Vagina (tissue), 2 donors: Measurements from ENCODE around the gene IL25. TPM values are rescaled to one million over a fixed set of nuclear protein-coding genes. Genes with fewer than 3 reads are reported as not detected.

Experiments
- DNase-seq, 2 donors: peaks; one replicate each; pipeline ENCODE4 v3.0.0-alpha.2; 2017; ENCODE audit errors: extremely low spot score in 2 of 2
- H3K27ac ChIP-seq: fragments of 200-600 bp; sonication (generic); one replicate; pipeline ENCODE4 v1.5.1; 2019
- H3K27me3 ChIP-seq: fragments of 200-600 bp; sonication (generic); one replicate; pipeline ENCODE4 v1.5.1; 2019
- H3K36me3 ChIP-seq, 2 donors: fragments of 200-600 bp; sonication (generic); one replicate each; pipeline ENCODE4 v1.5.1; 2017 to 2019
- H3K4me1 ChIP-seq: fragments of 200-600 bp; sonication (generic); one replicate; pipeline ENCODE4 v1.5.1; 2019
- H3K4me3 ChIP-seq, 2 donors: fragments of 200-600 bp; sonication (generic); 1 replicate in 1 of 2; 2 replicates in 1 of 2; pipeline ENCODE4 v1.5.1; 2016 to 2019
- H3K9me3 ChIP-seq: fragments of 200-600 bp; sonication (generic); one replicate; pipeline ENCODE4 v1.5.1; 2019
- POLR2A ChIP-seq, 2 donors: fragments of 450-650 bp; IDR thresholded peaks; one replicate each; pipeline ENCODE4 v1.6.1; 2017; ENCODE audit warnings: antibody characterized with exemption in 2 of 2, mild to moderate bottlenecking in 2 of 2, moderate library complexity in 2 of 2
- POLR2AphosphoS5 ChIP-seq, 2 donors: sonication (generic); formaldehyde crosslinking; IDR thresholded peaks; one replicate each; pipeline ENCODE4 v1.9.0; 2017; ENCODE audit warnings: antibody characterized with exemption in 2 of 2, mild to moderate bottlenecking in 2 of 2, low read depth in 1 of 2; ENCODE audit not compliant: insufficient read depth in 1 of 2
- intact Hi-C: fragments of 100-400 bp; cut with DNase I; formaldehyde crosslinking; loops from one replicate; pipeline ENCODE4 v1.15.1; 2023
- total RNA-seq: library from RNA; depleted of rRNA; stranded (reverse); fragments of >200 nt; gene quantifications from one replicate; pipeline ENCODE4 v1.2.3, GENCODE V29; 2016
- TF ChIP-seq, protein P1 (sequence below), 3 experiments: fragments of 450-650 bp in 2 of 3; fragments of 200-600 bp in 1 of 3; sonication (generic) in 1 of 3; IDR thresholded peaks; one replicate each; pipeline ENCODE4 v1.5.1; 2017 to 2019; ENCODE audit warnings: antibody characterized with exemption in 3 of 3, mild to moderate bottlenecking in 2 of 3, moderate library complexity in 2 of 3

The IL25 gene
- total RNA-seq, 1 donor from 2014 or later = not detected

DNA sequence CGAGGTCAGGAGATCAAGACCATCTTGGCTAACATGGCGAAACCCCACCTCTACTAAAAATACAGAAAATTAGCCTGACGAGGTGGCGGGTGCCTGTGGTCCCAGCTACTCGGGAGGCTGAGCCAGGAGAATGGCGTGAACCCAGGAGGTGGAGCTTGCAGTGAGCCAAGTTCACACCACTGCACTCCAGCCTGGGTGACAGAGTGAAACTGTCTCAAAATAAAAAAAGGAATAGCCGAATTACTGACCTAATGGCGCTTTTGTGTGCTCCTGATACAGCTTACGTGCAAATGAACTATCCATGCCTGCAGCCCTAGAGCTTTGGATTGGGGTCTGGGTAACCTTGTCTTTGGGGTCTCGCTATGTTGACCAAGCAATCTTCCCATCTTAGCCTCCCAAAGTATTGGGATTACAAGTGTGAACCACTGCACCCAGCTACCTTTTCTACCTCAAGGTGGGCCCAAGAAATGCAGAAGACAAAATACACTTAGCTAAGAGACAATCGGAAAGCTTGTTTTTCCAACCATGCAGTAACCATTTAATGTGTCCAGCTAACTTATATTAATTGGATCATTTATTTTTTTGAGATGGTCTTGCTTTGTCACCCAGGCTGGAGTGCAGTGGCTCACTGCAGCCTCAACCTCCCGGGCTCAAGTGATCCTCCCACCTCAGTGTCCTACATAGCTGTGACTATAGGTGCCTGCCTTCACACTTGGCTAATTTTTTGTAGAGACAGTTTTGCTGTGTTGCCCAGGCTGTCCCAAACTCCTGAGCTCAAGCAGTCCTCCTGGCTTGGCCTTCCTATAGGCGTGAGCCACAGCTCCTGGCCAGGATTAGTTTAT is 45.9 kb upstream of the IL25 start:
- Histone ChIP-seq H3K36me3 (peaks cover 0 to 29% of the 10 kb centered on the region in 2 donors), H3K9me3 (no peaks in the 10 kb centered on the region), H3K4me1 (peaks cover 17% of the 10 kb centered on the region), H3K27ac (no peak overlapping the region), H3K4me3 (no peak overlapping the region), H3K27me3 (no peaks in the 10 kb centered on the region)
- no peak for DNase-seq
- intact Hi-C loops = loop anchor here (10.0 kb wide), 2 partner anchors 62 to 138 kb away; partner anchors contain the start of gene NGDN
- TF ChIP-seq POLR2AphosphoS5 (IDR thresholded peaks at IDR 0.05; ENCODE audit: insufficient read depth in 1 of 2, low read depth in 1 of 2) = no peak
- TF ChIP-seq POLR2A (IDR thresholded peaks at IDR 0.05) = no peak
- TF ChIP-seq, protein P1, sequence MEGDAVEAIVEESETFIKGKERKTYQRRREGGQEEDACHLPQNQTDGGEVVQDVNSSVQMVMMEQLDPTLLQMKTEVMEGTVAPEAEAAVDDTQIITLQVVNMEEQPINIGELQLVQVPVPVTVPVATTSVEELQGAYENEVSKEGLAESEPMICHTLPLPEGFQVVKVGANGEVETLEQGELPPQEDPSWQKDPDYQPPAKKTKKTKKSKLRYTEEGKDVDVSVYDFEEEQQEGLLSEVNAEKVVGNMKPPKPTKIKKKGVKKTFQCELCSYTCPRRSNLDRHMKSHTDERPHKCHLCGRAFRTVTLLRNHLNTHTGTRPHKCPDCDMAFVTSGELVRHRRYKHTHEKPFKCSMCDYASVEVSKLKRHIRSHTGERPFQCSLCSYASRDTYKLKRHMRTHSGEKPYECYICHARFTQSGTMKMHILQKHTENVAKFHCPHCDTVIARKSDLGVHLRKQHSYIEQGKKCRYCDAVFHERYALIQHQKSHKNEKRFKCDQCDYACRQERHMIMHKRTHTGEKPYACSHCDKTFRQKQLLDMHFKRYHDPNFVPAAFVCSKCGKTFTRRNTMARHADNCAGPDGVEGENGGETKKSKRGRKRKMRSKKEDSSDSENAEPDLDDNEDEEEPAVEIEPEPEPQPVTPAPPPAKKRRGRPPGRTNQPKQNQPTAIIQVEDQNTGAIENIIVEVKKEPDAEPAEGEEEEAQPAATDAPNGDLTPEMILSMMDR (IDR thresholded peaks at IDR 0.05) = no peak

GRCh38 chr14:23327947-23328744 is 44.5 kb upstream of the IL25 start:
- no peak for DNase-seq

GRCh38 chr14:23335623-23336022 is 37.0 kb upstream of the IL25 start:
- intact Hi-C loops = no loop called here
- H3K4me1 ChIP-seq = no peaks in the 10 kb centered on the region
- no peak overlapping the region for H3K4me3 ChIP-seq
- H3K9me3 ChIP-seq = no peaks in the 10 kb centered on the region
- DNase-seq = no peak
- TF ChIP-seq POLR2AphosphoS5 (IDR thresholded peaks at IDR 0.05; ENCODE audit: insufficient read depth in 1 of 2, low read depth in 1 of 2) (no peak), POLR2A (IDR thresholded peaks at IDR 0.05) (no peak)
- TF ChIP-seq, protein P1 (IDR thresholded peaks at IDR 0.05) = no peak
- no peaks in the 10 kb centered on the region for H3K27me3 ChIP-seq
- no peak overlapping the region for H3K27ac ChIP-seq
- no peaks in the 10 kb centered on the region for H3K36me3 ChIP-seq

More at GRCh38 chr14:23327947-23328744, 44.5 kb upstream of the IL25 start:
- no peaks in the 10 kb centered on the region for H3K27me3 ChIP-seq
- H3K4me3 ChIP-seq = no peak overlapping the region
- H3K9me3 ChIP-seq = no peaks in the 10 kb centered on the region
- peaks cover 5% of the 10 kb centered on the region for H3K4me1 ChIP-seq
- peaks cover 0 to 22% of the 10 kb centered on the region in 2 donors for H3K36me3 ChIP-seq
- TF ChIP-seq POLR2AphosphoS5 (IDR thresholded peaks at IDR 0.05; ENCODE audit: insufficient read depth in 1 of 2, low read depth in 1 of 2) = peak in 1 of 2 donors; percentile 37
- no peak for TF ChIP-seq POLR2A (IDR thresholded peaks at IDR 0.05)
- TF ChIP-seq, protein P1 (IDR thresholded peaks at IDR 0.05) = peak; percentile 67 to 90 (median 85)
- no peak overlapping the region for H3K27ac ChIP-seq
- intact Hi-C loops = loop anchor here (10.0 kb wide), 2 partner anchors 63 to 137 kb away; partner anchors contain the start of gene NGDN

GRCh38 chr14:23339506-23340268 is 32.9 kb upstream of the IL25 start:
- Histone ChIP-seq H3K4me1 (no peaks in the 10 kb centered on the region), H3K4me3 (no peak overlapping the region), H3K27me3 (no peaks in the 10 kb centered on the region), H3K36me3 (no peaks in the 10 kb centered on the region), H3K9me3 (no peaks in the 10 kb centered on the region), H3K27ac (no peak overlapping the region)
- DNase-seq = no peak
- TF ChIP-seq, protein P1 (IDR thresholded peaks at IDR 0.05) = no peak
- no peak for TF ChIP-seq POLR2A (IDR thresholded peaks at IDR 0.05)
- no peak for TF ChIP-seq POLR2AphosphoS5 (IDR thresholded peaks at IDR 0.05; ENCODE audit: insufficient read depth in 1 of 2, low read depth in 1 of 2)
- intact Hi-C loops = no loop called here
